Astrocyte (in vitro differentiated cells and primary cell): Measurements from ENCODE around the gene SDF2. TPM values are rescaled to one million over a fixed set of nuclear protein-coding genes. Genes with fewer than 3 reads are reported as not detected.

Experiments
- DNase-seq: peaks from one replicate; pipeline ENCODE4 v3.0.0-alpha.2; 2010; ENCODE audit warnings: low read depth
- FAIRE-seq: peaks from 2 replicates; lab custom pipeline; 2011; peaks lifted over from hg19 to GRCh38; lab: Jason Lieb, UNC
- H2AFZ ChIP-seq: 2 replicates; pipeline ENCODE4 v1.6.0; 2012; ENCODE audit warnings: low read depth, low read length, inconsistent platforms
- H3K27ac ChIP-seq: 2 replicates; pipeline ENCODE4 v1.5.1; 2011; ENCODE audit warnings: low read depth, low read length, inconsistent platforms
- H3K27me3 ChIP-seq: 2 replicates; pipeline ENCODE4 v1.6.0; 2011; ENCODE audit warnings: low read length, inconsistent platforms; ENCODE audit not compliant: insufficient read depth
- H3K36me3 ChIP-seq: 2 replicates; pipeline ENCODE4 v1.5.1; 2011; ENCODE audit warnings: low read length, inconsistent platforms; ENCODE audit not compliant: insufficient read depth
- H3K4me1 ChIP-seq: 2 replicates; pipeline ENCODE4 v1.5.1; 2011; ENCODE audit warnings: low read length, inconsistent platforms; ENCODE audit not compliant: insufficient read depth
- H3K4me2 ChIP-seq: 2 replicates; pipeline ENCODE4 v1.6.0; 2012; ENCODE audit warnings: low read length, inconsistent platforms
- H3K4me3 ChIP-seq: 2 replicates; pipeline ENCODE4 v1.5.1; 2011; ENCODE audit warnings: low read depth, mild to moderate bottlenecking, low read length, inconsistent platforms; ENCODE audit not compliant: insufficient read depth
- H3K79me2 ChIP-seq: 2 replicates; pipeline ENCODE4 v1.6.0; 2012; ENCODE audit warnings: mild to moderate bottlenecking, low read length, inconsistent platforms; ENCODE audit not compliant: insufficient read depth
- H3K9ac ChIP-seq: 2 replicates; pipeline ENCODE4 v1.6.0; 2012; ENCODE audit warnings: mild to moderate bottlenecking, low read length, inconsistent platforms
- H3K9me3 ChIP-seq: 2 replicates; pipeline ENCODE4 v1.5.1; 2012; ENCODE audit warnings: low read depth, mild to moderate bottlenecking, low read length, inconsistent platforms; ENCODE audit not compliant: insufficient read depth
- H4K20me1 ChIP-seq: 2 replicates; pipeline ENCODE4 v1.6.0; 2012; ENCODE audit warnings: low read length, inconsistent platforms; ENCODE audit not compliant: insufficient read depth
- H3K27ac Mint-ChIP-seq: one replicate; pipeline ENCODE4 v1.8.0; 2021; ENCODE audit warnings: mild to moderate bottlenecking, mixed read lengths; ENCODE audit not compliant: unreplicated experiment
- H3K27me3 Mint-ChIP-seq: one replicate; pipeline ENCODE4 v1.8.0; 2021; ENCODE audit warnings: low read depth, mixed read lengths; ENCODE audit not compliant: unreplicated experiment
- H3K36me3 Mint-ChIP-seq: one replicate; pipeline ENCODE4 v1.8.0; 2021; ENCODE audit warnings: low read depth, mixed read lengths; ENCODE audit not compliant: unreplicated experiment
- H3K4me1 Mint-ChIP-seq: one replicate; pipeline ENCODE4 v1.8.0; 2021; ENCODE audit warnings: low read depth, mixed read lengths; ENCODE audit not compliant: unreplicated experiment
- H3K4me3 Mint-ChIP-seq: one replicate; pipeline ENCODE4 v1.8.0; 2021; ENCODE audit warnings: mild to moderate bottlenecking, moderate library complexity, mixed read lengths; ENCODE audit not compliant: unreplicated experiment
- H3K9me3 Mint-ChIP-seq: one replicate; pipeline ENCODE4 v1.8.0; 2021; ENCODE audit warnings: mild to moderate bottlenecking, mixed read lengths; ENCODE audit not compliant: unreplicated experiment
- CTCF ChIP-seq: IDR thresholded peaks from 2 replicates; pipeline ENCODE4 v1.5.1; 2011; ENCODE audit warnings: low read depth, mild to moderate bottlenecking, inconsistent platforms, low read length, moderate library complexity; ENCODE audit not compliant: insufficient read depth
- EZH2 ChIP-seq: IDR thresholded peaks from 2 replicates; pipeline ENCODE4 v1.6.1; 2012; ENCODE audit warnings: mild to moderate bottlenecking, low read length, inconsistent platforms; ENCODE audit not compliant: insufficient read depth
- total RNA-seq: library from RNA; stranded (reverse); gene quantifications from 2 replicates; pipeline ENCODE4 v1.2.1, GENCODE V29; 2021

Gene SDF2
- total RNA-seq, 1 donor from 2014 or later: 71.2 TPM

GRCh38 chr17:28700830-28701492 lies 39.3 kb upstream of the SDF2 start:
- Histone ChIP-seq H3K36me3 (peaks cover 51% of the 10 kb centered on the region), H3K9me3 (no peaks in the 10 kb centered on the region), H3K4me2 (no peak overlapping the region), H3K4me3 (no peak overlapping the region), H3K9ac (no peak overlapping the region), H4K20me1 (peaks cover 41% of the 10 kb centered on the region), H3K27ac (no peak overlapping the region), H2AFZ (no peak overlapping the region), H3K27me3 (no peaks in the 10 kb centered on the region), H3K79me2 (no peaks in the 10 kb centered on the region), H3K4me1 (no peaks in the 10 kb centered on the region)
- H3K9me3 Mint-ChIP-seq: no peaks in the 10 kb centered on the region
- H3K27me3 Mint-ChIP-seq: no peaks in the 10 kb centered on the region
- H3K4me3 Mint-ChIP-seq: peak overlapping the region; percentile 27
- H3K36me3 Mint-ChIP-seq: peaks cover 31% of the 10 kb centered on the region
- FAIRE-seq (no peak), DNase-seq (no peak)
- no peaks in the 10 kb centered on the region for H3K4me1 Mint-ChIP-seq
- H3K27ac Mint-ChIP-seq: no peak overlapping the region
- TF ChIP-seq EZH2: no peak
- no peak for TF ChIP-seq CTCF

- Histone ChIP-seq H3K9me3 (no peaks in the 10 kb centered on the region), H3K4me2 (no peak overlapping the region), H3K4me3 (no peak overlapping the region), H3K27ac (no peak overlapping the region), H4K20me1 (peaks cover 41% of the 10 kb centered on the region), H3K9ac (no peak overlapping the region), H3K4me1 (no peaks in the 10 kb centered on the region), H3K79me2 (no peaks in the 10 kb centered on the region), H2AFZ (no peak overlapping the region), H3K27me3 (no peaks in the 10 kb centered on the region), H3K36me3 (peaks cover 57% of the 10 kb centered on the region)
- FAIRE-seq: no peak
- H3K4me1 Mint-ChIP-seq: no peaks in the 10 kb centered on the region
- H3K27ac Mint-ChIP-seq: no peak overlapping the region
- TF ChIP-seq CTCF (no peak), EZH2 (no peak)
- no peak overlapping the region for H3K4me3 Mint-ChIP-seq
- no peaks in the 10 kb centered on the region for H3K9me3 Mint-ChIP-seq
- no peaks in the 10 kb centered on the region for H3K27me3 Mint-ChIP-seq
- no peak for DNase-seq
- peaks cover 30% of the 10 kb centered on the region for H3K36me3 Mint-ChIP-seq
Measured at GRCh38 chr17:28700278-28700677, 38.6 kb upstream of the SDF2 start.

GRCh38 chr17:28698253-28698941 lies 36.7 kb upstream of the SDF2 start:
- Histone ChIP-seq H3K9ac (no peak overlapping the region), H3K4me3 (no peak overlapping the region), H3K4me1 (no peaks in the 10 kb centered on the region), H3K4me2 (no peak overlapping the region), H4K20me1 (peaks cover 35% of the 10 kb centered on the region), H3K79me2 (no peaks in the 10 kb centered on the region), H3K36me3 (peaks cover 71% of the 10 kb centered on the region), H3K9me3 (no peaks in the 10 kb centered on the region), H3K27ac (no peak overlapping the region), H2AFZ (no peak overlapping the region), H3K27me3 (no peaks in the 10 kb centered on the region)
- Mint-ChIP-seq H3K36me3 (peaks cover 29% of the 10 kb centered on the region), H3K27ac (no peak overlapping the region), H3K4me1 (no peaks in the 10 kb centered on the region), H3K9me3 (no peaks in the 10 kb centered on the region), H3K27me3 (no peaks in the 10 kb centered on the region), H3K4me3 (no peak overlapping the region)
- TF ChIP-seq EZH2 (no peak), CTCF (no peak)
- DNase-seq (no peak), FAIRE-seq (no peak)
